Neural cell (in vitro differentiated cells): ENCODE data around the gene LRR1. TPM values are rescaled to one million over a fixed set of nuclear protein-coding genes. Genes with fewer than 3 reads are reported as not detected.
A peak's percentile ranks its signal among the peaks of the same experiment; 100 is the strongest.

Experiments
- H2AFZ ChIP-seq: fragments of 200-600, 300-800 bp; sonication (generic), shearing (Covaris generic); 2 replicates; pipeline ENCODE4 v1.6.0; 2014; ENCODE audit warnings: low read depth, mild to moderate bottlenecking, antibody characterized with exemption, low read length, moderate library complexity
- H3F3A ChIP-seq: fragments of 200-600 bp; shearing (Covaris generic); 2 replicates; pipeline ENCODE4 v1.6.1; 2016; ENCODE audit warnings: mild to moderate bottlenecking, moderate library complexity, mixed read lengths, antibody characterized with exemption, low read length; ENCODE audit not compliant: insufficient read depth, poor library complexity, severe bottlenecking
- H3K27ac ChIP-seq: fragments of 200-600, 300-800 bp; sonication (generic), shearing (Covaris generic); 2 replicates; pipeline ENCODE4 v1.5.1; 2014; ENCODE audit warnings: mild to moderate bottlenecking, low read length, moderate library complexity
- H3K27me3 ChIP-seq: fragments of 300-800, 200-600 bp; sonication (generic), shearing (Covaris generic); 2 replicates; pipeline ENCODE4 v1.6.0; 2014; ENCODE audit warnings: mild to moderate bottlenecking, low read depth, low read length, moderate library complexity; ENCODE audit not compliant: insufficient read depth
- H3K36me3 ChIP-seq: fragments of 300-800, 200-600 bp; sonication (generic), shearing (Covaris generic); 2 replicates; pipeline ENCODE4 v1.5.1; 2014; ENCODE audit warnings: mild to moderate bottlenecking, antibody characterized with exemption, low read length, moderate library complexity; ENCODE audit not compliant: insufficient read depth
- H3K4me2 ChIP-seq: fragments of 300-800, 200-600 bp; sonication (generic), shearing (Covaris generic); 2 replicates; pipeline ENCODE4 v1.6.0; 2014; ENCODE audit warnings: mild to moderate bottlenecking, low read length
- H3K4me3 ChIP-seq: fragments of 300-800, 200-600 bp; sonication (generic), shearing (Covaris generic); 2 replicates; pipeline ENCODE4 v1.5.1; 2014; ENCODE audit warnings: mild to moderate bottlenecking, low read length, moderate library complexity
- H3K79me2 ChIP-seq: fragments of 200-600 bp; shearing (Covaris generic); replicated peaks from 2 replicates; pipeline ENCODE4 v1.6.0; 2014; ENCODE audit warnings: mild to moderate bottlenecking, low read length, moderate library complexity; ENCODE audit not compliant: insufficient read depth
- H3K9ac ChIP-seq: fragments of 300-800, 200-600 bp; sonication (generic), shearing (Covaris generic); 2 replicates; pipeline ENCODE4 v1.6.1; 2016; ENCODE audit warnings: mild to moderate bottlenecking, low read length, mixed read lengths
- H3K9me2 ChIP-seq: fragments of 200-600 bp; shearing (Covaris generic); 2 replicates; pipeline ENCODE4 v1.6.1; 2016; ENCODE audit warnings: mild to moderate bottlenecking, low read length, mixed read lengths; ENCODE audit not compliant: insufficient read depth
- H3K9me3 ChIP-seq: fragments of 200-600, 300-800 bp; sonication (generic), shearing (Covaris generic); 2 replicates; pipeline ENCODE4 v1.6.1; 2016; ENCODE audit warnings: mild to moderate bottlenecking, mixed run types, low read length, moderate library complexity, mixed read lengths
- H4K20me1 ChIP-seq: fragments of 200-600 bp; shearing (Covaris generic); 2 replicates; pipeline ENCODE4 v1.6.1; 2016; ENCODE audit warnings: mild to moderate bottlenecking, mixed run types; ENCODE audit not compliant: insufficient read depth
- EP300 ChIP-seq: fragments of 450-650 bp; conservative IDR thresholded peaks from 2 replicates; pipeline ENCODE4 v1.6.1; 2014; ENCODE audit warnings: antibody characterized with exemption, mild to moderate bottlenecking, moderate library complexity; ENCODE audit not compliant: poor library complexity, severe bottlenecking
- EZH2 ChIP-seq: fragments of 200-600, 300-800 bp; shearing (Covaris generic), sonication (generic); IDR thresholded peaks from 2 replicates; pipeline ENCODE4 v1.6.1; 2014; ENCODE audit warnings: antibody characterized with exemption, low read length, borderline replicate concordance, mild to moderate bottlenecking; ENCODE audit not compliant: insufficient read depth, poor library complexity, severe bottlenecking
- MXI1 ChIP-seq: fragments of 450-650 bp; conservative IDR thresholded peaks from 2 replicates; pipeline ENCODE4 v1.6.1; 2014; ENCODE audit warnings: antibody characterized with exemption, mild to moderate bottlenecking; ENCODE audit not compliant: poor library complexity, severe bottlenecking
- POLR2AphosphoS5 ChIP-seq: IDR thresholded peaks from 2 replicates; pipeline ENCODE4 v1.6.1; 2012
- RAD21 ChIP-seq: fragments of 450-650 bp; conservative IDR thresholded peaks from 2 replicates; pipeline ENCODE4 v1.6.1; 2014; ENCODE audit warnings: antibody characterized with exemption, mild to moderate bottlenecking, moderate library complexity
- REST ChIP-seq: IDR thresholded peaks from 2 replicates; pipeline ENCODE4 v1.6.1; 2012; ENCODE audit warnings: borderline replicate concordance
- SMC3 ChIP-seq: fragments of 450-650 bp; conservative IDR thresholded peaks from 2 replicates; pipeline ENCODE4 v1.6.1; 2014; ENCODE audit warnings: antibody characterized with exemption, mild to moderate bottlenecking, moderate library complexity; ENCODE audit not compliant: poor library complexity
- TAF1 ChIP-seq: IDR thresholded peaks from 2 replicates; pipeline ENCODE4 v1.6.1; 2012; ENCODE audit warnings: low read depth
- polyA plus RNA-seq: library from polyadenylated mRNA; depleted of rRNA; stranded (reverse); fragments of >200 nt; gene quantifications from 2 replicates; pipeline ENCODE4 v1.2.3, GENCODE V29; 2014
- TF ChIP-seq, protein P1 (sequence below): fragments of 450-650 bp; IDR thresholded peaks from 2 replicates; pipeline ENCODE4 v1.5.1; 2014; ENCODE audit warnings: antibody characterized with exemption, mild to moderate bottlenecking, moderate library complexity; ENCODE audit not compliant: poor library complexity, severe bottlenecking

Gene LRR1
- polyA plus RNA-seq, 1 donor from 2014 or later, result 4.4 TPM

DNA sequence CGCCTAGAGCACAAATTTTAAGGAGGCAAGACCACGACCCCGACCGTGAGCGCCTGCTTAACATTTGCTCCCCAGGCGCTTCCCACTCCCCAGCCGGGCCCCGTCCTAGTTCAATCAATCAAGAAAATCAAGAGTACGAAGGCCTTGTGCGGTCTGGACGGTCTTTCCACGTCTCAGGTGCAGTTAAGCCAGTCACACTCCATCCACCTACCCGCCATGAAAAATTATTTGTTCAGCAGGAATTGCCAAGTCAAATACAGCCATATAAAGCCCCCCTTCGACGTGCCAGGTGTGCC lies 603 bp upstream of the LRR1 start:
- H3K9me2 ChIP-seq, result no peaks in the 10 kb centered on the region
- peak overlapping the region; percentile 81 for H3K9ac ChIP-seq
- H3K79me2 ChIP-seq, result no peaks in the 10 kb centered on the region
- H3K9me3 ChIP-seq, result no peaks in the 10 kb centered on the region
- H3K27me3 ChIP-seq, result no peaks in the 10 kb centered on the region
- TF ChIP-seq EZH2 (no peak), TAF1 (no peak), POLR2AphosphoS5 (no peak), EP300 (no peak), REST (no peak), MXI1 (no peak), SMC3 (no peak), RAD21 (no peak)
- TF ChIP-seq, protein P1, sequence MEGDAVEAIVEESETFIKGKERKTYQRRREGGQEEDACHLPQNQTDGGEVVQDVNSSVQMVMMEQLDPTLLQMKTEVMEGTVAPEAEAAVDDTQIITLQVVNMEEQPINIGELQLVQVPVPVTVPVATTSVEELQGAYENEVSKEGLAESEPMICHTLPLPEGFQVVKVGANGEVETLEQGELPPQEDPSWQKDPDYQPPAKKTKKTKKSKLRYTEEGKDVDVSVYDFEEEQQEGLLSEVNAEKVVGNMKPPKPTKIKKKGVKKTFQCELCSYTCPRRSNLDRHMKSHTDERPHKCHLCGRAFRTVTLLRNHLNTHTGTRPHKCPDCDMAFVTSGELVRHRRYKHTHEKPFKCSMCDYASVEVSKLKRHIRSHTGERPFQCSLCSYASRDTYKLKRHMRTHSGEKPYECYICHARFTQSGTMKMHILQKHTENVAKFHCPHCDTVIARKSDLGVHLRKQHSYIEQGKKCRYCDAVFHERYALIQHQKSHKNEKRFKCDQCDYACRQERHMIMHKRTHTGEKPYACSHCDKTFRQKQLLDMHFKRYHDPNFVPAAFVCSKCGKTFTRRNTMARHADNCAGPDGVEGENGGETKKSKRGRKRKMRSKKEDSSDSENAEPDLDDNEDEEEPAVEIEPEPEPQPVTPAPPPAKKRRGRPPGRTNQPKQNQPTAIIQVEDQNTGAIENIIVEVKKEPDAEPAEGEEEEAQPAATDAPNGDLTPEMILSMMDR, result no peak
- H4K20me1 ChIP-seq, result no peaks in the 10 kb centered on the region
- peak overlapping the region; percentile 91 for H2AFZ ChIP-seq
- H3K36me3 ChIP-seq, result no peaks in the 10 kb centered on the region
- H3F3A ChIP-seq, result no peaks in the 10 kb centered on the region
- peak overlapping the region; percentile 38 for H3K4me2 ChIP-seq
- H3K27ac ChIP-seq, result peak overlapping the region; percentile 84
- peak overlapping the region; percentile 98 for H3K4me3 ChIP-seq

- no peaks in the 10 kb centered on the region for H3F3A ChIP-seq
- no peaks in the 10 kb centered on the region for H3K36me3 ChIP-seq
- H3K79me2 ChIP-seq, result no peaks in the 10 kb centered on the region
- no peak overlapping the region for H3K4me2 ChIP-seq
- H3K9ac ChIP-seq, result no peak overlapping the region
- TF ChIP-seq EZH2, result no peak
- TF ChIP-seq POLR2AphosphoS5, result no peak
- no peak for TF ChIP-seq SMC3
- TF ChIP-seq, protein P1, result no peak
- TF ChIP-seq MXI1, result no peak
- TF ChIP-seq RAD21, result no peak
- no peak for TF ChIP-seq TAF1
- TF ChIP-seq REST, result no peak
- no peak for TF ChIP-seq EP300
- H3K4me3 ChIP-seq, result no peak overlapping the region
- no peaks in the 10 kb centered on the region for H4K20me1 ChIP-seq
- no peak overlapping the region for H2AFZ ChIP-seq
- no peaks in the 10 kb centered on the region for H3K9me2 ChIP-seq
- no peaks in the 10 kb centered on the region for H3K27me3 ChIP-seq
- H3K27ac ChIP-seq, result no peak overlapping the region
- H3K9me3 ChIP-seq, result no peaks in the 10 kb centered on the region
Measured at GRCh38 chr14:49607583-49607982, 8.8 kb downstream of the LRR1 start.
